Adipose tissue (tissue), 3 donors: ENCODE measurements around the gene DARS2. TPM values are rescaled to one million over a fixed set of nuclear protein-coding genes. Genes with fewer than 3 reads are reported as not detected.
"Not testable (repeated sequence)": the region's sequence is repeated elsewhere in the genome, so short reads cannot be mapped to it uniquely, and the experiment has no call there.

ENCODE experiments used
- H3K27ac ChIP-seq: one replicate; pipeline ENCODE4 v1.5.1; 2013; ENCODE audit warnings: low read depth, low read length
- WGBS, 3 donors: extraction: QIAGEN DNeasy Blood & Tissue Kit; methylation state at CpG; one replicate each; pipeline ENCODE4 v1.1.7; 2013; 5-methylcytosine and 5-hydroxymethylcytosine counted together
- polyA plus RNA-seq, 3 donors: library from polyadenylated mRNA; stranded (reverse); fragments of 200-250 nt; gene quantifications; one replicate each; pipeline ENCODE4 v1.2.3, GENCODE V29; 2013
- donor health status: healthy with polysubstance abuse.
- donor health status: Bipolar disorder and iron deficiency.
- donor health status: healthy.

DARS2 gene
- polyA plus RNA-seq, 3 donors: 4.6 to 11.7 (median 7.8) TPM

GRCh38 chr1:173859547-173859946 lies 35.1 kb downstream of the DARS2 start:
- WGBS, 3 donors: 95 to 97% (median 97%) methylated on average over 5 of the region's 5 CpGs
- not testable (repeated sequence) for H3K27ac ChIP-seq

DNA sequence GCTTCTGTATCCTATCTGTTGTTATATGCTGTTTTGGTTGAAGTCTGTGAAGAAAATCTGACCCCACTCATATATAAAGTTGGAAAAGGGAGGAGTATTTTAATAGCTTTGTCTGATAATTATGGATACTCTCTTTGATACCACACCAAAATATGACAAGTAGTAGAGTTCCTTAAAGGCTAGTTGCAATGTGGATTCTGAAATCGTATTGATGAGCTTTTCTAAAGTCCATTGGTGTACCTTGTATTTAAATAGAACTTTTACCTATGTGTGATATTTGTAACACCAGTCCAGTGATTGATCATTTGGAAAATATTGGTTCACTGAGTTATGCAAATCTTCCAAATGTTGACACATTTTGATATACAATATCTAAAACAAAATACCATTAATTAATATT lies 35.6 kb downstream of the DARS2 start:
- no peak overlapping the region for H3K27ac ChIP-seq
- 87 to 96% (median 89%) methylated on average over 1 of the region's 1 CpG for WGBS, 3 donors

- H3K27ac ChIP-seq: no peak overlapping the region
- 93 to 95% (median 95%) methylated on average over 7 of the region's 7 CpGs for WGBS, 3 donors
Observed at GRCh38 chr1:173861731-173862145, 37.3 kb downstream of the DARS2 start.

GRCh38 chr1:173862146-173862768 lies 37.8 kb downstream of the DARS2 start:
- WGBS, 3 donors: 85 to 88% (median 87%) methylated on average over 13 of the region's 13 CpGs

DNA sequence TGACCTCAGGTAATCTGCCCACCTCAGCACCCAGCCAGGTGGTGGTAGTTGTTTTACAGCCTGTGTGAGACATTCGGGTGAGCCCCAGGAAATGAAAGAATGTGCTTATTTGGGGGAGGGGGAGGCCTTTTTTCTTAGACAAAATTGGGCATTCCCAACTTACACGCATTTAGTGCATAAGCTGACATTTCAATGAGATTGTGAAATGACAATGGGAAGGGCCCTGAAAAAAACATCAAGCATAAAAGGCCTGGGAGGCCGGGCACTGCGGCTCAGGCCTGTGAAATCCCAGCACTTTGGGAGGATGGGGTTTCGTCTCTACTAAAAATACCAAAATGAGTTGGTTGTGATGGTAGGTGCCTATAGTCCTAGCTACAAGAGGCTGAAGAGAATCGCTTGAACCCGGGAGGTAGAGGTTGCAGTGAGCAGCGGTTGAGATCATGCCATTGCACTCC lies 38.3 kb downstream of the DARS2 start:
- WGBS, 3 donors: 72 to 75% (median 74%) methylated on average over 8 of the region's 8 CpGs

More at GRCh38 chr1:173862146-173862768, 37.8 kb downstream of the DARS2 start:
- H3K27ac ChIP-seq: not testable (repeated sequence)

DNA sequence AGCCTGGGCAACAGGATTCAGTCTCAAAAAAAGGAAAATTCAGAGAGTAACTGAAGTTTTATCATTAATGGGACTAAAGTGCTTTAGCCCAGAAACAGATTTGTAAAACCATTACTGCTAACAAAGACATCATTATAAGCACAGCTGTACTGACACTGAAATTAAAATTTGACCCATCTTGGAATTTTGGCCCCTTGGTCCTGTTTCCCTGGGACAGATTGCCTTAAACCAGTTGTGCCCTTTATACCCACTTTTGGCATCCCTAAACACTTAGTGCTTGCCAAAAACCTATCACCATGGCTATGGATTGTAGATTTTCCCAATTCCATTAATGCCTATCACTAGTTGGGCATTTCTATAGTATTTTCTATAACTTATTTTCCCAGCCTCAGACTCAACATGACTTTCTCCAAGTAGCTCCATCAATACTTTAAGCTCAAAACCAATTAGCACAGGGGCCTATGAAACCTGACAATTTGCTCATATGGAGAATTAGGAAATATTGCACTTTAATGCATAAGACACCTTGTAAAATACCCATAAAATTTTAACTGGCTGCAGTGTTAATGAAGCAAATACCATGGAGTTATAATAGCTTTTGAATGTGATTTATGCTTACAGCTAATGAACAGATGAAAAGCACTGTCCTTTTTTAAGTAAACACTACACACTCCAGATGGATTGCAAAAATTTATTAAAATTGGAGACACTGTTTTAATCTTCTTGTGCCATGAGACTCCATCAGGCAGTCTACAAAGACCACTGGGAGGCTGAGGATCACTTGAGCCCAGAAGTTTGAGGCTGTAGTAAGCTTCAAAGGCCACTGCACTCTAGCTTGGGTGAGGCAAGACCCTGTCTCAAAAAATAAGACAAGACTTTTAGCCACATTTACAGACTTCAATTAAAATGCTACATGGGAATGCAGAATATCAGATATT lies 39.0 kb downstream of the DARS2 start:
- H3K27ac ChIP-seq: no peak overlapping the region

More for the DNA sequence above, 38.3 kb downstream of the DARS2 start:
- no peak overlapping the region for H3K27ac ChIP-seq

GRCh38 chr1:173864179-173864867 lies 39.9 kb downstream of the DARS2 start:
- H3K27ac ChIP-seq: no peak overlapping the region
- 82 to 87% (median 87%) methylated on average over 5 of the region's 5 CpGs for WGBS, 3 donors

DNA sequence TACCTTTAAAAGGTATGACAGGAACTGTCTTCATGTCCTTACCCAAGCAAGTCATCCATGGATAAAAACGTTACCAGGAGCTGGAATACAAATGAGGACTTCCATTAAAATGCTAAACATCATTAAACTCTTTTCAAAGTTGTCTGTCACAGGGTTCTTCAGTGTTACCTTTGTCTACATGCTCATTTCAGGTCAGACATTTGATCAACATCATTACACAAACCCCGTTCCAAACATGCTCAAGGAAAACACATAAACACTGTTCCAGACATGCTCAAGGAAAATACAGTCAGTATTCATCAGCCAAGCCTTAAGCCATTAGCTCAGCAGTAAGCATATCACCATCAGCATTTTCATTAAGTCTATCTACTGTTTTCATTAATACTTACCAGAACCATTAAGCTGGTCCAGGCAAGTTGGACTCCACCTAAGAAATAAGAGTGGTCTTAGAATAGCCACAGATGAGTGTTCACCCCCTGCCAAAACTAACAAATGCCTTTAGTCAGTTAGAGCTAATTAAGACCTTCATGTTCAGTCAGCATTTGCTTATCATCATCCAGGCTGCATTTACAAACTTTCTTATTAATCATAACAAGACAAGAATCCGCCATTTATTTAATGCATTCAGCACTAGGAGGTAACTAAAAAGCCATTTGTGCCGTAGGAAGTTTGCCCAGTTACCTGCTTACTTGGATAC lies 41.1 kb downstream of the DARS2 start:
- WGBS, 3 donors: 21 to 48% (median 35%) methylated on average over 4 of the region's 4 CpGs

DNA sequence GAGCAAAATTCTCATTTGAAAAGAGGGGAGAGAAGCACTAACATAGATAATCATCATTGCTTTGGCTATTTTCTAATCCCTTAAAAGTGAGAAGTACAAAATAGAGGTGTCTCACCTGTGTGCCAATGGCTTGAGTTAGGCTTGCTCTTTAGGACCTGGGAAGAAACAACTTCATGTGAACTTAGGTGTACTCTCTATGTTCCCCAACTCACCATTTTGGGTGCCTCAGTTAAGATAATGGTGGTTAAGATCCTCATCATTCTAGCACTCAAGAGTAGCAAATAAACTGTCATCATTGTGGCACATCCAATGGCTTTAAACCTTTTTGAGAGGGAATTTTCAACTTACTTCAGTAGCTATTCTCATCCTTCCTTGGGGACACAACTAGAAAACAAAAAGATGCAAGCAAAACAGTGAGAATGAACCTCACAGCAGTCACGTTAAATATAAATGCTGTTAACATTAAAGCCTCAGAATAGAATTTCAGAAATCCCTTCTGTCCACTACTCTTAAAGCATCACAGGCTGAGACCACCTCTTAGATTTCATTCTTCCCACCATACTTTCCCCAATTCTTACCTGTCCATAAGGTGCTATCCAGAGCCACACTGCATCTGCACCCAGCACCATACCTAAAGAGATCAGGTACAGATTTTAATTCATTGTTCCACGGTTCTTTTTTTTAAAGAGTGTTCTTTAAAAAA lies 42.1 kb downstream of the DARS2 start:
- 9 to 16% (median 15%) methylated on average over 2 of the region's 2 CpGs for WGBS, 3 donors

More for the DNA sequence above, 41.1 kb downstream of the DARS2 start:
- H3K27ac ChIP-seq: no peak overlapping the region

GRCh38 chr1:173867141-173867752 lies 42.8 kb downstream of the DARS2 start:
- 2 to 6% (median 4%) methylated on average over 32 of the region's 32 CpGs for WGBS, 3 donors
- H3K27ac ChIP-seq: peak overlapping the region; percentile 92

More for the DNA sequence above, 42.1 kb downstream of the DARS2 start:
- H3K27ac ChIP-seq: no peak overlapping the region

DNA sequence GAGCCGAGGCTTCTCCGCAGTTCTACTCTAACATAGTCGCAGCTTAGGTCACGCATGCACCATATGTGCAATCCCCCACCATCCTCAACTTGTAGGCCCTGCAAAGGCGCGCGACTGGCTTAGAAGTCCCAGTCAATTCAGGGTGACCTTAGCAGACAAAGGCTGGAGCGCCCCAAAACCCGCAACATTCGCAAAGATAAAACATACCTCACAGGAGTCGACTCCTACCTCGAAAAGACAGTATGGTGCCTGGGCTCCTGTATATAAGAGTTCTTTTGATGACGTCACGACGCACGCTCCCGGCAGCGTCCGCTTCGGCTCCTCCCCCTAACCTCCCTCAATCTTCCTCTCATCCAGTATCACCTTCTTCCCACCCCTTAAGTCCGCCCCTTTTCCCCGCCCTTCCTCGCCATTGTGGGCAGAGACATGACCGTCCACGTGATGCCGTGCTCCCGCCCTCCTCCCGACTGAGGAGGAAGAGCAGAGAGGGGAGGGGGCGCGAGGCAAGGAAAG lies 43.3 kb downstream of the DARS2 start, which contains the start of gene GAS5:
Gene GAS5, minus strand, starts transcription at position 237 of the 513 bp plus-strand sequence.
- WGBS, 3 donors: 0% methylated on average over 28 to 29 of the region's 30 CpGs
- peak within 1 kb of the TSS; percentile 92 for H3K27ac ChIP-seq

DNA sequence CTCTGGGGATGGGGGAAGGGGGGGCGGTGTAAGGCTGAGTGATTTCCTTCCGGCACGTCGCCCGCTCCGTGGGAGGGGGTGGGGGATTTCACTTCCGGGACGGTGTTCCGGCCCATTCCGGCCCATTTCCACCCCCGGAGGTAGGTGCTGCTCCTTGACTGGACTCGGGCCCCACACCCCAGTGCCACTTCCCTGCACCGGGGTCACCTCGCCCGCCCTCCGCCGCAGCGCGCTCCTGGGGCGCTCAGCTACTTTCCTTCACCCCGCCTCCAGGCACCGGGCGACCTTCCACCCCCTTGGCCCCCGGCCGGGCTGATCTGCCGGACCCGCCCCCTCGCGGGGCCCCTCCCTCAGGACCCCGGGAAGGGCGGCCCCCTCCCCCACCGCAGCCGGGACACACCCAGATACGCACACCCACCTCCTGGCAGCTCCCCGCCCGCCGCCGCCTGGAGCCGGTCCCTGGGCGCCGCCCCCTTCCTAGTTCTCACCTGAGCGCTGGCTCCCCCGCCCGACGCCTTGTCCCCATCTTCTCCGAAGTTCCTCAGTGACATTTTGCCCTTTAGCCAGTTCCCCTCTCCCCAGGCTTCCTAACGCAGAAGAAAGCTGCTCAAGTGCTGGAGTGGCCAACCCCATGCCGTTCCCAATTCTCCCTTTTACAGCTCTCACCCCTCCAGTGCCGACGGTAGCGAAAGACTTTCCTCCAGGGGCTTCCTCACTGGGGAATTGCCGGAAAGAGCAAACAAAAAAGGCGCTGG lies 44.0 kb downstream of the DARS2 start, which contains the start of gene ZBTB37:
Gene ZBTB37, plus strand, starts transcription at position 115 of the 755 bp plus-strand sequence. CDS start 1,846 bp downstream, outside the sequence.
- 1% methylated on average over 42 to 52 of the region's 53 CpGs for WGBS, 3 donors
- peak within 1 kb of the TSS; percentile 92 for H3K27ac ChIP-seq

GRCh38 chr1:173869021-173869359 lies 44.5 kb downstream of the DARS2 start:
- peak overlapping the region; percentile 92 for H3K27ac ChIP-seq
- WGBS, 3 donors: 1 to 3% (median 1%) methylated on average over 5 of the region's 5 CpGs

DNA sequence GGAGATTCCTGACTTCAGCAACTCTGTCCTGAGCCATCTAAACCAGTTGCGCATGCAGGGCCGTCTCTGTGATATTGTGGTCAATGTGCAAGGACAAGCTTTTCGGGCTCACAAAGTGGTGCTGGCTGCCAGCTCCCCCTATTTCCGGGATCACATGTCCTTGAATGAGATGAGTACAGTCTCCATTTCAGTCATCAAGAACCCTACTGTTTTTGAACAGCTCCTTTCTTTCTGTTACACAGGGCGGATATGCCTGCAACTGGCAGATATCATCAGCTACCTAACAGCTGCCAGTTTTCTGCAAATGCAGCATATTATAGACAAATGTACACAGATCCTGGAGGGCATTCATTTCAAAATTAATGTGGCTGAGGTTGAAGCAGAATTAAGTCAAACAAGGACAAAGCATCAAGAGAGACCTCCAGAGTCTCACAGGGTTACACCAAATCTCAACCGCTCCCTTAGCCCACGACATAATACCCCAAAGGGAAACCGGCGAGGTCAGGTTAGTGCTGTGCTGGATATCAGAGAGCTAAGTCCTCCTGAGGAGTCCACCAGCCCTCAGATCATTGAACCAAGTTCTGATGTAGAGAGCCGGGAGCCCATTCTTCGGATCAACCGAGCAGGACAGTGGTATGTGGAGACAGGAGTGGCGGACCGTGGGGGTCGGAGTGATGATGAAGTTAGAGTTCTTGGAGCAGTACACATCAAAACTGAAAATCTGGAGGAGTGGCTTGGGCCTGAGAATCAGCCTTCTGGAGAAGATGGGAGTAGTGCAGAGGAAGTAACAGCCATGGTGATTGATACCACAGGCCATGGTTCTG lies 46.0 kb downstream of the DARS2 start:
- 70 to 72% (median 71%) methylated on average over 15 of the region's 15 CpGs for WGBS, 3 donors
- no peak overlapping the region for H3K27ac ChIP-seq

DNA sequence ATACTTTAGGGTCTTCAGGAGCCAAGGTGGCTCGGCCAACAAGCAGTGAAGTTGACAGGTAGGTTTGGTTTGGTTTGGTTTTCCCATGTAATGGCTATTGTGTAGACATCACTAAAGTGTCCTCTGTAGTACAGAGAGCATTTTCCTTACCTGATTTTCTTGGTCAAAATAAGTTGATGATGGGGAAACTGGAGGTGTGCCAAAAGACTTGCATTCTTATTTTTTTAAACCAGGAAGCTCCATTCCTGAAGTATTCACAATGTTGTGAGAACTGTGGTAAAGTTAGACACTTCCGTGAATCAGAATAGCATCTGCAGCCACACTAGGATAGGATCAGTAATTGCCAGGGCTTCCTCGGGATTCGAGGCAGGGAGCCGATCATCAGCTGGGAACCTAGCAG lies 46.6 kb downstream of the DARS2 start:
- WGBS, 3 donors: 70 to 90% (median 71%) methylated on average over 5 of the region's 5 CpGs

GRCh38 chr1:173871500-173871899 lies 47.0 kb downstream of the DARS2 start:
- WGBS, 3 donors: 68 to 96% (median 84%) methylated on average over 2 of the region's 2 CpGs
- no peak overlapping the region for H3K27ac ChIP-seq

More for the DNA sequence above, 46.6 kb downstream of the DARS2 start:
- no peak overlapping the region for H3K27ac ChIP-seq
